Nephron (organoid): ENCODE results near the gene CFAP20DC.
"Not testable (repeated sequence)": the region's sequence is repeated elsewhere in the genome, so short reads cannot be mapped to it uniquely, and the experiment has no call there.

Source experiments
- H3K27ac Mint-ChIP-seq, 3 experiments: 2 replicates each; pipeline ENCODE4 v1.8.0; 2020; ENCODE audit warnings: mixed read lengths in 3 of 3, mild to moderate bottlenecking in 2 of 3, moderate library complexity in 1 of 3
- H3K27me3 Mint-ChIP-seq: 2 replicates; pipeline ENCODE4 v1.8.0; 2021; ENCODE audit warnings: low read depth, mild to moderate bottlenecking, moderate library complexity, mixed read lengths
- H3K36me3 Mint-ChIP-seq: 2 replicates; pipeline ENCODE4 v1.8.0; 2020; ENCODE audit warnings: low read depth, mixed read lengths
- H3K4me1 Mint-ChIP-seq: 2 replicates; pipeline ENCODE4 v1.8.0; 2020; ENCODE audit warnings: mixed read lengths
- H3K4me3 Mint-ChIP-seq, 3 experiments: 2 replicates each; pipeline ENCODE4 v1.8.0; 2020; ENCODE audit warnings: mild to moderate bottlenecking in 3 of 3, mixed read lengths in 3 of 3, moderate library complexity in 2 of 3
- H3K9me3 Mint-ChIP-seq: 2 replicates; pipeline ENCODE4 v1.8.0; 2020; ENCODE audit warnings: mixed read lengths
- CTCF ChIP-seq, 3 experiments: fragments of 200-600 bp; sonication (generic); IDR thresholded peaks; one replicate each; pipeline ENCODE4 v1.5.0; 2021; ENCODE audit warnings: antibody characterized with exemption in 3 of 3; ENCODE audit not compliant: unreplicated experiment in 3 of 3

The CFAP20DC gene

DNA sequence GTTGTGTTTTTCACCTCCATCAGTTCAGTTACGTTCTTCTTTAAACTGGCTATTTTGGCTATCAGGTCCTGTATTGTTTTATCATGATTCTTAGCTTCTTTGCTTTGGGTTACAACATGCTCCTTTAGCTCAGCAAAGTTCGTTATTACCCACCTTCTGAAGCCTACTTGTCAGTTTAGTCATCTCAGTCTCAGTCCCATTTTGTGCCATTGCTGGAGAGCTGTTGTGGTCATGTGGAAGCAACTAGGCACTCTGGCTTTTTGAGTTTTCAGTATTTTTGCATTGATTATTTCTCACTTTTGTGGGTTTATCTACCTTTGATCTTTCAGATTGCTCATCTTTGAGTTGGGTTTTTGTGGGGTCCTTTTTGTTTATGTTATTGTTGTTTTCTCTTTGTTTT lies 151.3 kb downstream of the CFAP20DC start:
- H3K36me3 Mint-ChIP-seq, result peaks cover 4% of the 10 kb centered on the region
- no peak overlapping the region for H3K4me3 Mint-ChIP-seq
- no peak for TF ChIP-seq CTCF (IDR thresholded peaks at IDR 0.05; ENCODE audit: unreplicated experiment in 3 of 3)

DNA sequence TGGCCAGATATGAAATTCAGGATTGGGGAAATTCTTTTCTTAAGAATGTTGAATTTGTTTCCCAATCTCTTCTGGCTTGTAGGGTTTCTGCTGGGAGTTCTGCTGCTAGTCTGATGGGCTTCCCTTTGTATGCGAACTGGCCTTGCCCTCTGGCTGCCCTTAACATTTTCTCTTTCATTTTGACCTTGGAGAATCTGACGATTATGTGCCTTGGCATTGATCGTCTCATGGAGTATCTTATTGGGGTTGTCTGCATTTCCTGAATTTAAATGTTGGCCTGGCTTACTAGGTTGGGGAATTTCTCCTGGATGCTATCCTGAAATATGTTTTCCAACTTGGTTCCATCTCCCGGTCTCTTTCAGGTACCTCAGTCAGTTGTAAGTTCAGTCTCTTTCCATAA lies 152.2 kb downstream of the CFAP20DC start:
- H3K4me3 Mint-ChIP-seq, result no peak overlapping the region
- H3K27ac Mint-ChIP-seq, result no peak overlapping the region
- peaks cover 24% of the 10 kb centered on the region for H3K4me1 Mint-ChIP-seq
- peaks cover 7% of the 10 kb centered on the region for H3K36me3 Mint-ChIP-seq
- H3K9me3 Mint-ChIP-seq, result peaks cover 36% of the 10 kb centered on the region
- H3K27me3 Mint-ChIP-seq, result no peaks in the 10 kb centered on the region
- TF ChIP-seq CTCF (IDR thresholded peaks at IDR 0.05; ENCODE audit: unreplicated experiment in 3 of 3), result no peak

More for the DNA sequence above, 151.3 kb downstream of the CFAP20DC start:
- H3K4me1 Mint-ChIP-seq, result peaks cover 24% of the 10 kb centered on the region
- no peaks in the 10 kb centered on the region for H3K27me3 Mint-ChIP-seq
- H3K9me3 Mint-ChIP-seq, result peaks cover 32% of the 10 kb centered on the region
- no peak overlapping the region for H3K27ac Mint-ChIP-seq

DNA sequence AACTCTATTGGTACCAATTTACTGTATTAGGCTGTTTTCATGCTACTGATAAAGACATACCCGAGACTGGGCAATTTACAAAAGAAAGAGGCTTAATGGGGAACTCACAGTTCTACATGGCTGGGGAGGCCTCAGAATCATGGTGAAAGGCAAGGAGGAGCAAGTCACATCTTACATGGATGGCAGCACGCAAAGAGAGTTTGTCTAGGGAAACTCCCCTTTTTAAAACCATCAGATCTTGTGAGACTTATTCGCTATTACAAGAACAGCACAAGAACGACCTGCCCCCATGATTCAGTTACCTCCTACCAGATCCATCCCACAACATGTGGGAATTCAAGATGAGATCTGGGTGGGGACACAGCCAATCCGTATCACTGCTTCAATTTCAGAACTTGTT lies 154.1 kb downstream of the CFAP20DC start:
- H3K4me3 Mint-ChIP-seq, H3K27ac Mint-ChIP-seq, H3K27me3 Mint-ChIP-seq: not testable (repeated sequence)
- peaks cover 15% of the 10 kb centered on the region for H3K36me3 Mint-ChIP-seq
- H3K4me1 Mint-ChIP-seq, result peaks cover 19% of the 10 kb centered on the region
- H3K9me3 Mint-ChIP-seq, result peaks cover 50% of the 10 kb centered on the region

- Mint-ChIP-seq H3K9me3 (peaks cover 48% of the 10 kb centered on the region), H3K36me3 (peaks cover 15% of the 10 kb centered on the region)
- H3K27me3 Mint-ChIP-seq, H3K4me1 Mint-ChIP-seq, H3K27ac Mint-ChIP-seq, H3K4me3 Mint-ChIP-seq: not testable (repeated sequence)
Observed at GRCh38 chr3:58892526-58892925, 157.3 kb downstream of the CFAP20DC start.

- Mint-ChIP-seq H3K4me1 (peaks cover 4% of the 10 kb centered on the region), H3K9me3 (peaks cover 16% of the 10 kb centered on the region), H3K36me3 (peaks cover 11% of the 10 kb centered on the region), H3K27me3 (no peaks in the 10 kb centered on the region), H3K27ac (no peak overlapping the region), H3K4me3 (no peak overlapping the region)
- no peak for TF ChIP-seq CTCF (IDR thresholded peaks at IDR 0.05; ENCODE audit: unreplicated experiment in 3 of 3)
Observed at GRCh38 chr3:58888087-58888486, 161.7 kb downstream of the CFAP20DC start.

DNA sequence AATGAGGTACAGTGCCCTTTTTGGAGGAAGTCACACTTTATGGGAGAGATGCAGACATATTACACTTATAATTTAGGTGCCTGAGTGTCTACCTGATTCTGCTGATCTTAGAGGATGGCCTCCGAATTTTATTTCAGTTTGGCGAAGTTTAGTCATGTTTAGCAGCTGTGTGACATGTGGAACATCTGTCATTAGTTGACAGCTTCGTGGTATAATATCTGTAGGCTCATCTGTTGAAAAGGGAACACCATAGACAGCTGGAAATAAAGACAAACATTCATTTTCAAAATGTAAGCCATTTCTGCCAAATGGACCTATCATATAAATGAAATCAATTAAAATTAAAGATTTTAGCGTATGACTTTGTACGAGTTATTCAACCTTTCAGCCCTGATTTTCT lies 165.4 kb downstream of the CFAP20DC start:
- H3K4me1 Mint-ChIP-seq, result peaks cover 4% of the 10 kb centered on the region

More for the DNA sequence above, 165.4 kb downstream of the CFAP20DC start:
- Mint-ChIP-seq H3K4me3 (no peak overlapping the region), H3K27me3 (no peaks in the 10 kb centered on the region), H3K27ac (no peak overlapping the region), H3K36me3 (no peaks in the 10 kb centered on the region), H3K9me3 (no peaks in the 10 kb centered on the region)
- no peak for TF ChIP-seq CTCF (IDR thresholded peaks at IDR 0.05; ENCODE audit: unreplicated experiment in 3 of 3)
